Motor neuron (in vitro differentiated cells): ENCODE measurements around the gene RBPJ. TPM values are rescaled to one million over a fixed set of nuclear protein-coding genes. Genes with fewer than 3 reads are reported as not detected.

Experiments used
- ATAC-seq, 8 experiments: fragments of 200-7000 bp; cut with Tn5 transposase; replicated peaks in 6 of 8; 2 replicates each; pipeline ENCODE4 v1.8.0; 2021; ENCODE audit warnings: mild to moderate bottlenecking in 8 of 8, moderate library complexity in 8 of 8
- H3K27ac ChIP-seq, 2 donors: fragments of 250-450 bp; sonication (Bioruptor Pico); 2 replicates each; pipeline ENCODE4 v1.9.0; 2021; ENCODE audit warnings: antibody characterized with exemption in 2 of 2, mild to moderate bottlenecking in 2 of 2, moderate library complexity in 1 of 2
- H3K4me1 ChIP-seq, 2 donors: fragments of 250-450 bp; sonication (Bioruptor Pico); replicated peaks in 1 of 2; 2 replicates each; pipeline ENCODE4 v1.6.1; 2021; ENCODE audit warnings: antibody characterized with exemption in 2 of 2, mild to moderate bottlenecking in 2 of 2, moderate library complexity in 1 of 2
- H3K4me3 ChIP-seq, 5 donors: fragments of 250-450 bp; sonication (Bioruptor Pico); 2 replicates each; pipeline ENCODE4 v1.9.0; 2021; ENCODE audit warnings: antibody characterized with exemption in 5 of 5, mild to moderate bottlenecking in 5 of 5, moderate library complexity in 4 of 5
- WGBS, 10 experiments: fragments of 450-650 bp; shearing (Covaris generic); methylation state at CpG; one replicate each; pipeline ENCODE4 v1.0.0; 2022; 5-methylcytosine and 5-hydroxymethylcytosine counted together
- in situ Hi-C, 9 experiments: fragments of 400-800 bp; cut with MboI; loops; one replicate each; pipeline ENCODE4 v1.15.0; 2021; ENCODE audit warnings: low sequenced_read_pairs in 9 of 9, low pct_unique_long_range_greater_than_20kb in 2 of 9; ENCODE audit not compliant: unreplicated experiment in 9 of 9
- total RNA-seq, 8 experiments: library from RNA; unstranded; fragments of 300-600 nt; gene quantifications; 2 replicates each; pipeline versions ENCODE4 v1.2.3 to v1.2.4, GENCODE V29; 2022

Gene RBPJ
- total RNA-seq, 8 experiments from 2014 or later, result 41.2 to 80.6 (median 62.4) TPM

DNA sequence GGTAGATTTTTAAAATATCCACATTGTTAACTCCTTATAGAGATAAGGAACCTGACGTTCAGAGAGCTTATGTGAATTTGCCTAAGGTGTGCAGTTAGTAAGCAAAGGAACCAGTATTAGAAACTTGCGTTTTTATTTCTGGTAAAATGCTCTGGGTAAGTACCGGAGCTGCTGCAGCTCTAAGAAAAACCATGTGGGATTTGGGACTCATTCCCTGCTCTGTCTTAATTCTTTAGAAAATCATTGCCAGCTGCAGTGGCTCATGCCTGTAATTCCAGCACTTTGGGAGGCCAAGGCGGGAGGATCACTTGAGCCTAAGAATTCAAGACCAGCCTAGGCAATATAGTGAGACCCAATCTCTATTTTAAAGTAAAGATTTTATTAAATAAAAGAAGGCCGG is 163.7 kb downstream of the RBPJ start:
- Histone ChIP-seq H3K4me1 (peaks cover 13 to 16% of the 10 kb centered on the region in 2 donors), H3K4me3 (no peak overlapping the region), H3K27ac (peak overlapping the region in 1 of 2 donors; percentile 63)
- ATAC-seq, result peak in 1 of 8 experiments; percentile 7
- in situ Hi-C loops, result no loop called here
- WGBS, 10 experiments, result 17 to 80% (median 52%) methylated on average over 2 to 4 of the region's 5 CpGs; no CpG with 5 or more reads in 2 of the 10 experiments

Other genes starting within 250 kb of the RBPJ start
- under 1 TPM in 5 of 8 experiments, not detected in 3; 0.05 to 0.93 (median 0.22) TPM for gene CCKAR, start 169.5 kb downstream of the RBPJ start, total RNA-seq